Articular chondrocyte of knee joint (primary cell): ENCODE data around the gene LAT. TPM values are rescaled to one million over a fixed set of nuclear protein-coding genes. Genes with fewer than 3 reads are reported as not detected.

ENCODE experiments used
- total RNA-seq: library from RNA; depleted of rRNA; stranded (reverse); fragments of >200 nt; gene quantifications from 2 replicates; pipeline ENCODE4 v1.2.3, GENCODE V29; 2012

Gene LAT, protein sequence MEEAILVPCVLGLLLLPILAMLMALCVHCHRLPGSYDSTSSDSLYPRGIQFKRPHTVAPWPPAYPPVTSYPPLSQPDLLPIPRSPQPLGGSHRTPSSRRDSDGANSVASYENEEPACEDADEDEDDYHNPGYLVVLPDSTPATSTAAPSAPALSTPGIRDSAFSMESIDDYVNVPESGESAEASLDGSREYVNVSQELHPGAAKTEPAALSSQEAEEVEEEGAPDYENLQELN
- total RNA-seq: 0.54 and 0.78 TPM in 2 replicates

GRCh38 chr16:28984619-28985135, at the start of gene LAT:
Gene LAT, plus strand, starts transcription at chr16:28985052. Its CDS starts 366 bp downstream, at chr16:28985418.

GRCh38 chr16:28950648-28951409, 34.0 kb upstream of the LAT start, which contains the start of gene NFATC2IP:
Gene NFATC2IP, plus strand, starts transcription at chr16:28950937. Its CDS starts 75 bp downstream, at chr16:28951012.

DNA sequence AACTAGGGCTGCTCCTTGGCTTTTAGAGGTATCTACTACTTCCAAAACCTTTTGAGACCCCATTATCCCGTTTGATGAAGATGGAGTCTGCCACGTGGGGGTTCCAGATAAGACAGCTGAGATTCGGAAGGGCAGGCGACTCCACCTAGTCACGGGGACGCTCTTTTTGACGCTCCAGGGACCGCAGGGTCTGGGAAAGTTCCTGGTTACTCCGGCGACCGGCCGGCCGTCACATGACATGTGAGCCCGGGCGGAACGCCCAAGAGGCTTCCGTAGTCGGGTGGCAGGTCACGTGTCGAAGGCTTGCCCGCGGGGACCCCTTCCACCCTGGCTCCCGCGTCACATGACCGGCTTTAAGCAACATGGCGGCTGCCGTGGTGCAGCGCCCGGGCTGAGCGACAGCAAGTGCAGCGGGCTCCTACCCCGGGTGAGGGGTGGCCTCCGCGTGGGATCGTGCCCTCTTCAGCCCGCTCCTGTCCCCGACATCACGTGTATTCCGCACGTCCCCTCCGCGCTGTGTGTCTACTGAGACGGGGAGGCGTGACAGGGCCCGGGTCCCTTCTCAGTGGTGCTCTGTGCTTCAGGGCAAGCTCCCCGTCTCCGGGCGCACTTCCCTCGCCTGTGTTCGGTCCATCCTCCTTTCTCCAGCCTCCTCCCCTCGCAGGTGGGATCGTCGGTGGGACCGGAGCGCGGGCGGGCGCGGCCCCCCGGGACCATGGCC, 10.3 kb upstream of the LAT start, which contains the start of gene SPNS1:
Gene SPNS1 (plus strand): TSS at position 342 of the 721 bp plus-strand sequence. CDS start 374 bp downstream, at position 716.

Other genes starting within 250 kb of the LAT start
- gene NPIPB9, start 233.3 kb upstream of the LAT start, total RNA-seq: 6.1 and 6.7 TPM in 2 replicates
- 40.0 and 47.6 TPM in 2 replicates for gene ATXN2L, start 162.1 kb upstream of the LAT start, total RNA-seq
- 62.0 and 81.5 TPM in 2 replicates for gene TUFM, start 138.7 kb upstream of the LAT start, total RNA-seq
- gene SH2B1, start 121.2 kb upstream of the LAT start, total RNA-seq: 12.4 and 12.8 TPM in 2 replicates
- gene ATP2A1, start 106.6 kb upstream of the LAT start, total RNA-seq: under 0.01 and 0.22 TPM in 2 replicates
- gene RABEP2, start 59.8 kb upstream of the LAT start, total RNA-seq: 20.8 and 23.2 TPM in 2 replicates
- not detected in 2 replicates for gene CD19, start 53.1 kb upstream of the LAT start, total RNA-seq
- gene NFATC2IP, start 34.1 kb upstream of the LAT start, total RNA-seq: 16.5 and 18.6 TPM in 2 replicates
- 23.9 and 30.2 TPM in 2 replicates for gene SPNS1, start 10.3 kb upstream of the LAT start, total RNA-seq